Mesothelial cell of epicardium (in vitro differentiated cells): ENCODE data around the gene CTSW. TPM values are rescaled to one million over a fixed set of nuclear protein-coding genes. Genes with fewer than 3 reads are reported as not detected.

ENCODE experiments used
- DNase-seq, 2 experiments: peaks; one replicate each; pipeline ENCODE4 v3.0.0; 2021; ENCODE audit warnings: low spot score in 2 of 2; ENCODE audit not compliant: unreplicated experiment in 2 of 2
- H3K27ac Mint-ChIP-seq: 2 replicates; pipeline ENCODE4 v1.8.0; 2021; ENCODE audit warnings: mixed read lengths
- H3K27me3 Mint-ChIP-seq: 2 replicates; pipeline ENCODE4 v1.8.0; 2021; ENCODE audit warnings: low read depth, mixed read lengths
- H3K36me3 Mint-ChIP-seq: 2 replicates; pipeline ENCODE4 v1.8.0; 2021; ENCODE audit warnings: mixed read lengths
- H3K4me1 Mint-ChIP-seq: 2 replicates; pipeline ENCODE4 v1.8.0; 2021; ENCODE audit warnings: mixed read lengths
- H3K4me3 Mint-ChIP-seq: 2 replicates; pipeline ENCODE4 v1.8.0; 2021; ENCODE audit warnings: mild to moderate bottlenecking, moderate library complexity, mixed read lengths
- H3K9me3 Mint-ChIP-seq: 2 replicates; pipeline ENCODE4 v1.8.0; 2021; ENCODE audit warnings: mixed read lengths
- total RNA-seq: library from RNA; stranded (reverse); gene quantifications from 3 replicates; pipeline ENCODE4 v1.2.1, GENCODE V29; 2021
- TF ChIP-seq, protein P1 (sequence below): fragments of 200-600 bp; sonication (generic); IDR thresholded peaks from one replicate; pipeline ENCODE4 v1.5.0; 2021; ENCODE audit warnings: antibody characterized with exemption; ENCODE audit not compliant: unreplicated experiment

CTSW gene
- total RNA-seq, 1 donor from 2014 or later: not detected

DNA sequence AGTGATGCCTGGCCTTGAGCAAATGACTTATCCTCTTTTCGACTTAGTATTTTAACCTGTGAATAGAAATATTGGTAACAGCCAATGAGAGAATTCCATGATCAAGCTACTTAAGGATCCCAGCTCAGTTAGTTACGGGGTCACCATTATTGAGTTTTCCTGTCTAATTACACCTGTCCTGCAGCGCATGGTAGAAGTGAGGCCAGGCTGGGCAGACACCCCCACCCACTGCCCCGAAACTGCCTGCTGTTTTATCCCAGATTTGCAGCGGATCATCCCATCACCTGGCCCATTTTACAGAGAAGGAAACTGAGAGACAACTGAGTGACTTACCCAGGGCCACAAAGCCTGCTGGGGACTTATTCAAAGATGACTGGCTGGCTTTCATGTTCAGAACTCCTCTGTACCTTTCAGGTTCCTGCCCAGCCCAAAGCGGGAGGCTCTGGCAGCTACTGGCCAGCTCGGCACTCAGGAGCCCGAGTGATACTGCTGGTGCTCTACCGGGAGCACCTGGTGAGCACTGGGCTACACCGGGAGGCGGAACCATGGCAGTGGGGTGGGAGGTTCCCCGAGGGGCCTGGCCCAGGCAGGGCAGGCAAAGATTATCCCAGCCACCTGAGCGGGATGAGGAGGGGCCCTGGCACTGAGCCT lies 18.0 kb upstream of the CTSW start:
- TF ChIP-seq, protein P1, sequence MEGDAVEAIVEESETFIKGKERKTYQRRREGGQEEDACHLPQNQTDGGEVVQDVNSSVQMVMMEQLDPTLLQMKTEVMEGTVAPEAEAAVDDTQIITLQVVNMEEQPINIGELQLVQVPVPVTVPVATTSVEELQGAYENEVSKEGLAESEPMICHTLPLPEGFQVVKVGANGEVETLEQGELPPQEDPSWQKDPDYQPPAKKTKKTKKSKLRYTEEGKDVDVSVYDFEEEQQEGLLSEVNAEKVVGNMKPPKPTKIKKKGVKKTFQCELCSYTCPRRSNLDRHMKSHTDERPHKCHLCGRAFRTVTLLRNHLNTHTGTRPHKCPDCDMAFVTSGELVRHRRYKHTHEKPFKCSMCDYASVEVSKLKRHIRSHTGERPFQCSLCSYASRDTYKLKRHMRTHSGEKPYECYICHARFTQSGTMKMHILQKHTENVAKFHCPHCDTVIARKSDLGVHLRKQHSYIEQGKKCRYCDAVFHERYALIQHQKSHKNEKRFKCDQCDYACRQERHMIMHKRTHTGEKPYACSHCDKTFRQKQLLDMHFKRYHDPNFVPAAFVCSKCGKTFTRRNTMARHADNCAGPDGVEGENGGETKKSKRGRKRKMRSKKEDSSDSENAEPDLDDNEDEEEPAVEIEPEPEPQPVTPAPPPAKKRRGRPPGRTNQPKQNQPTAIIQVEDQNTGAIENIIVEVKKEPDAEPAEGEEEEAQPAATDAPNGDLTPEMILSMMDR: no peak
- peak overlapping the region; percentile 88 for H3K4me3 Mint-ChIP-seq
- peak overlapping the region; percentile 90 for H3K27ac Mint-ChIP-seq
- H3K4me1 Mint-ChIP-seq: peaks cover 28% of the 10 kb centered on the region
- peaks cover 8% of the 10 kb centered on the region for H3K36me3 Mint-ChIP-seq
- no peaks in the 10 kb centered on the region for H3K9me3 Mint-ChIP-seq
- DNase-seq: no peak
- no peaks in the 10 kb centered on the region for H3K27me3 Mint-ChIP-seq

DNA sequence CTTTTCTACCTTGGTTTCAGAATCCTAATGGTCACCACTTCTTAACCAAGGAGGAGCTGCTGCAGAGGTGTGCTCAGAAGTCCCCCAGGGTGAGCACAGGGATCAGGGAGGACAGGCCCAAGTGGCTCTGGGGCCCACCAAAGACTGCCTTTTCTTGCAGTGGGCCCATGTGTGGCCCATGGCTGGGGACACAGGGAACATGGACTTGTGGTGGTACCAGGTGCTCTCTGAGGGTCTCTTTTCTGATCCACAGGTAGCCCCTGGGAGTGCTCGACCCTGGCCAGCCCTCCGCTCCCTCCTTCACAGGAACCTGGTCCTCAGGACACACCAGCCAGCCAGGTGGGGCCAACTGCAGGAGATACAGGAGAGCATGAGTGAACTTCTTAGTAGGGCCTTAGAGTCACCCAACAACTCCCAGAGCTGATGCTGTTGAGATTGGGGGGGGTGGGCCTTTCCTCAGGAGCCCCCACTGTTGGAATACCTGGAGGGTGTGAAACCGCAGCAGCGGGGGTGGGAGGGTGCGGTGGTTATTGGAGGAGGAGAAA lies 17.4 kb upstream of the CTSW start:
- Mint-ChIP-seq H3K4me3 (peak overlapping the region; percentile 45), H3K4me1 (peaks cover 26% of the 10 kb centered on the region), H3K27ac (peak overlapping the region; percentile 34), H3K9me3 (no peaks in the 10 kb centered on the region), H3K27me3 (no peaks in the 10 kb centered on the region), H3K36me3 (peaks cover 11% of the 10 kb centered on the region)
- DNase-seq: no peak
- TF ChIP-seq, protein P1: no peak

DNA sequence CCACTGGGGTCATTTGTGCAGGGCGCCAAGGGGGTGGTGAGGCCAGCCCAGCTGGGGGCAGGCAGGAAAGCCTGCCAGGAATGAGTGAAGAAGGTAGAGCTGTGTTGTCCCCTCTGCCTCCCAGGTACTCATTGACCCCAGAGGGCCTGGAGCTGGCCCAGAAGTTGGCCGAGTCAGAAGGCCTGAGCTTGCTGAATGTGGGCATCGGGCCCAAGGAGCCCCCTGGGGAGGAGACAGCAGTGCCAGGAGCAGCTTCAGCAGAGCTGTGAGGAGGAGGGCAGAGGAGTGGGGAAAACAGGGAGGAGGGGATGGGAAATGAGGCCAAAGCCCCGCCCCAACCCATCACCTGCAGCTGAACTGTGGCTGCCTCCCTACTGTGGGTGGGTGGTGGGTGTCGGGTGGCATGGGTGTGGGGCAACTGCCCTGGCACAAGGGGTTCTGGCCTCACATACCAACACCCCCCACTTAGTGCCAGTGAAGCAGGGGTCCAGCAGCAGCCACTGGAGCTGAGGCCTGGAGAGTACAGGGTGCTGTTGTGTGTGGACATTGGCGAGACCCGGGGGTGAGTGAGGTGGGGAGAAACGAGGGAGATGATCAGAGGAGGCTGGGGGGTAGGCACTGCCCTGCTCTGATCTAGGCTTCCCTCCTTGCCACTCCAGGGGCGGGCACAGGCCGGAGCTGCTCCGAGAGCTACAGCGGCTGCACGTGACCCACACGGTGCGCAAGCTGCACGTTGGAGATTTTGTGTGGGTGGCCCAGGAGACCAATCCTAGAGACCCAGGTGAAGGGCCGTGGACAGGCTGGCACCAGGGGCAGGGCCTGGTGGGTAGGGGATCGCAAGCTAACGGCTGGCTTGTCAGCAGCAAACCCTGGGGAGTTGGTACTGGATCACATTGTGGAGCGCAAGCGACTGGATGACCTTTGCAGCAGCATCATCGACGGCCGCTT lies 16.4 kb upstream of the CTSW start:
- TF ChIP-seq, protein P1: no peak
- DNase-seq: no peak
- no peak overlapping the region for H3K4me3 Mint-ChIP-seq
- H3K27ac Mint-ChIP-seq: peak overlapping the region; percentile 34
- H3K36me3 Mint-ChIP-seq: peaks cover 16% of the 10 kb centered on the region
- H3K27me3 Mint-ChIP-seq: no peaks in the 10 kb centered on the region
- H3K4me1 Mint-ChIP-seq: peaks cover 25% of the 10 kb centered on the region
- H3K9me3 Mint-ChIP-seq: no peaks in the 10 kb centered on the region

DNA sequence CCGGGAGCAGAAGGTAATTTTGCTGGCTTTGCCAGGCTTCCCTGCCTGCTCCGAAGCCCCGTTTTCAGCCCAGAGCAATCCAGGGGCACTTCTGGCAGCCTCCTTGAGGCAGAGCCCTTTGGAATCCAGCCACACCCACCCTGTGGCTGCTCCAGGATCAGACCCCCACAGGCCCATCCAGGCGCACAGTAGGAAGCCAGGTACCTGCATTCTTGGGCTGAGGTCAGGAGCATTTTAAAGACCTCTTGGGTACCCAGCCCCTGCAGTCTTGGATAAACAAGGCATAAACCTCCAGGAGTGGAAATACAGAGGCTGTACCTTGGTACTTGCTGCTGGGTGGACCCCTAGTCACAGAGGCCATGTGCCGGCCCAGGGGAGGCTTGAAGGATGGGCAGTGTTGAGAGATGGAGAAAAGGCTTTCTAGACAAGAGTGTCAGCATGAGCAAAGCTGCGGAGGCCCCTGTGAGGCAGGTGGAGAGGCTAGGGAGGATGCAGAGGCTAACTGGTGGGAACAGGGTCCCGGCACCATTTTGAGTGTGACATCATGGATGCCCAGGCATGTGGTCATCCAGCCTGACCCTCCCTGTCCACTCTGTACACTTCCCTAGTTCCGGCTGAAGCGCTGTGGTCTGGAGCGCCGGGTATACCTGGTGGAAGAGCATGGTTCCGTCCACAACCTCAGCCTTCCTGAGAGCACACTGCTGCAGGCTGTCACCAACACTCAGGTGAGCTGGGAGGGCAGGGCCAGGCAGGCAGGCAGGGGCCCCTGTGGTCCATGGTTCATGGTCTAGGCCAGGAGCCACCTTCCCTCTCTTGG lies 15.5 kb upstream of the CTSW start:
- no peaks in the 10 kb centered on the region for H3K27me3 Mint-ChIP-seq
- H3K9me3 Mint-ChIP-seq: no peaks in the 10 kb centered on the region
- H3K4me1 Mint-ChIP-seq: peaks cover 17% of the 10 kb centered on the region
- DNase-seq: no peak
- no peak overlapping the region for H3K27ac Mint-ChIP-seq
- H3K36me3 Mint-ChIP-seq: peaks cover 16% of the 10 kb centered on the region
- no peak overlapping the region for H3K4me3 Mint-ChIP-seq
- TF ChIP-seq, protein P1: no peak

DNA sequence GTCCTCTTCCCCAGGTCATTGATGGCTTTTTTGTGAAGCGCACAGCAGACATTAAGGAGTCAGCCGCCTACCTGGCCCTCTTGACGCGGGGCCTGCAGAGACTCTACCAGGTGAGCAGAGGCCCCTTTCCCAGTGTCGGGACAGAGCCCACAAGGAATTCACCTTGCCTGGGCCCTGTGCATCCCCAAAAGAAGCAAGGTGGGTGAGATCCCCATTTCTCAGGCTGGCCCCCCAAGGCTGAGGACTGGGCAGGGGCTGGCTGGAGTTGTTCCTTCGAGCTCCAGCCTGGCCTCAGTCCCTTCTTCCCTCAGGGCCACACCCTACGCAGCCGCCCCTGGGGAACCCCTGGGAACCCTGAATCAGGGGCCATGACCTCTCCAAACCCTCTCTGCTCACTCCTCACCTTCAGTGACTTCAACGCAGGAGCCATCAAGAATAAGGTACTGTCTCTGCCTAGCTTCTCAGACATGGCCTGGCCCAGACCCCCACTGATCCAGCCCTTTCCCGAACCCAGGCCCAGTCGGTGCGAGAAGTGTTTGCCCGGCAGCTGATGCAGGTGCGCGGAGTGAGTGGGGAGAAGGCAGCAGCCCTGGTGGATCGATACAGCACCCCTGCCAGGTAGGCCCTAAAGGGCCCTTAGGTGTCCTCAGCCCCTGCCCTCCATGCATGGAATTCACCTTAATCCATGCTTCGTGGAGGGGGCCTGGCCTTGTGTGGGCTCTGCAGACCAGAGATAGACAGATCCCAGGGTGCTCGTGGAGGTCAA lies 14.7 kb upstream of the CTSW start:
- TF ChIP-seq, protein P1: no peak
- DNase-seq: no peak
- H3K36me3 Mint-ChIP-seq: peaks cover 21% of the 10 kb centered on the region
- no peak overlapping the region for H3K4me3 Mint-ChIP-seq
- H3K4me1 Mint-ChIP-seq: peaks cover 15% of the 10 kb centered on the region
- H3K27ac Mint-ChIP-seq: peak overlapping the region; percentile 67
- H3K9me3 Mint-ChIP-seq: no peaks in the 10 kb centered on the region
- H3K27me3 Mint-ChIP-seq: no peaks in the 10 kb centered on the region
